IPS-20b (cell line): ENCODE results near the gene PNRC1.

Experiments
- H3K27ac ChIP-seq: one replicate; pipeline ENCODE4 v1.5.1; 2013; ENCODE audit warnings: low read length
- H3K27me3 ChIP-seq: 2 replicates; pipeline ENCODE4 v1.6.1; 2013; ENCODE audit warnings: mild to moderate bottlenecking, low read length, inconsistent platforms; ENCODE audit not compliant: insufficient read depth
- H3K36me3 ChIP-seq: 2 replicates; pipeline ENCODE4 v1.6.1; 2013; ENCODE audit warnings: low read depth, mild to moderate bottlenecking, inconsistent platforms, low read length, moderate library complexity; ENCODE audit not compliant: insufficient read depth
- H3K4me1 ChIP-seq: 2 replicates; pipeline ENCODE4 v1.6.1; 2013; ENCODE audit warnings: mild to moderate bottlenecking, control low read depth, inconsistent platforms, low read length, moderate library complexity; ENCODE audit not compliant: insufficient read depth
- H3K4me3 ChIP-seq: 2 replicates; pipeline ENCODE4 v1.5.1; 2013; ENCODE audit warnings: mild to moderate bottlenecking, low read length, inconsistent platforms
- H3K9ac ChIP-seq: 2 replicates; pipeline ENCODE4 v1.6.1; 2013; ENCODE audit warnings: low read depth, mild to moderate bottlenecking, inconsistent platforms, low read length, moderate library complexity
- H3K9me3 ChIP-seq: 2 replicates; pipeline ENCODE4 v1.6.1; 2013; ENCODE audit warnings: mild to moderate bottlenecking, low read depth, low read length, inconsistent platforms; ENCODE audit not compliant: insufficient read depth

The PNRC1 gene

GRCh38 chr6:89081129-89081422, 525 bp downstream of the PNRC1 start:
- peak overlapping the region; percentile 95 for H3K9ac ChIP-seq
- H3K4me1 ChIP-seq = peaks cover 30% of the 10 kb centered on the region
- peaks cover 21% of the 10 kb centered on the region; the same call in 1 of the 2 replicates for H3K27me3 ChIP-seq
- no peaks in the 10 kb centered on the region for H3K9me3 ChIP-seq
- H3K36me3 ChIP-seq = peaks cover 25% of the 10 kb centered on the region
- H3K27ac ChIP-seq = peak overlapping the region; percentile 60
- H3K4me3 ChIP-seq = peak overlapping the region; percentile 70

- Histone ChIP-seq H3K27ac (peak overlapping the region; percentile 60), H3K4me3 (peak overlapping the region; percentile 92), H3K9ac (peak overlapping the region; percentile 95), H3K4me1 (peaks cover 30% of the 10 kb centered on the region), H3K36me3 (peaks cover 25% of the 10 kb centered on the region), H3K9me3 (no peaks in the 10 kb centered on the region), H3K27me3 (peaks cover 21% of the 10 kb centered on the region; the same call in 1 of the 2 replicates)
These were observed 1.1 kb downstream of the PNRC1 start for GRCh38 chr6:89081423-89082322.

DNA sequence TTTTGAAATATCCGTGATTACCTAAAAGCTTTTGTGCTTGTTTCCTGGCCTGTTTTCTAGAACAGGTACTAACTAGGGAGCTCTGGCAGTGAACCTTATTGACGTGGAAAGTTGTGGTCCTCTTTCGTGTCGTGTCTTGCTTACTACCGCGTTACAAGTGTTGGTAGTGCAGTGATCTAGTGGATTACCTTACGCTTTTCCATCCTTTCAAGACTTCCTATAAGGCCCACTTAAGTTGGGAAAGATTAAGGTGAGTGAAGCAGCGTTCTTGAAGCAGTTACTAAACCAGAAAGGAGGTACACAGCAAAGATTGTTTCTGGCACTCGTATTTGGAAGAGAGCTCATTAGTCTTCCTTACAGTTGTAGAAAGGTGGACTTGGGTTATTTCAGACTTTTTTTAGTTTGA, 1.9 kb downstream of the PNRC1 start:
- H3K36me3 ChIP-seq = peaks cover 25% of the 10 kb centered on the region
- peak overlapping the region; percentile 22 for H3K27ac ChIP-seq
- peak overlapping the region; percentile 94 for H3K9ac ChIP-seq
- no peaks in the 10 kb centered on the region for H3K9me3 ChIP-seq
- peaks cover 30% of the 10 kb centered on the region for H3K4me1 ChIP-seq
- H3K4me3 ChIP-seq = peak overlapping the region; percentile 92
- H3K27me3 ChIP-seq = peaks cover 21% of the 10 kb centered on the region; the same call in 1 of the 2 replicates

GRCh38 chr6:89084542-89084941, 4.0 kb downstream of the PNRC1 start:
- Histone ChIP-seq H3K27ac (no peak overlapping the region), H3K4me3 (peak overlapping the region; percentile 35; the same call in 1 of the 2 replicates), H3K9me3 (no peaks in the 10 kb centered on the region), H3K9ac (no peak overlapping the region), H3K4me1 (peaks cover 25% of the 10 kb centered on the region), H3K36me3 (peaks cover 25% of the 10 kb centered on the region), H3K27me3 (peaks cover 15% of the 10 kb centered on the region; the same call in 1 of the 2 replicates)

DNA sequence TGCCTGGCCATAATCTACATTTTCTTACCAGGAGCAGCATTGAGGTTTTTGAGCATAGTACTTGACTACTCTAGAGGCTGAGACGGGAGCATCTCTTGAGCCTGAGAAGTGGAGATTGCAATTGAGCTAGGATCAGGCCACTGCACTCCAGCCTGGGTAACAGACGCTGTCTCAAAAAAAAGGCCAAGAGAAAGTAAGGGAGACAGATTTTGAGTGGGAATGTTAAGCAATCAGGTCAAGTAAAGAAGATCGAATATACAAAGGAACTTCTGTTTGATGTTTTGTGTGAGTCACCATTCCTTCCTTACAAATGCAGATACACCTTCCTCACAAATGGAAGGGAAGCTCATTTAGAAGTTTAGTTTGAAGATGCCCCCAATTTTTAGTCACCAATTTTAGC, 4.4 kb downstream of the PNRC1 start:
- Histone ChIP-seq H3K4me3 (peak overlapping the region; percentile 35; the same call in 1 of the 2 replicates), H3K27ac (no peak overlapping the region), H3K36me3 (peaks cover 25% of the 10 kb centered on the region), H3K9me3 (no peaks in the 10 kb centered on the region), H3K4me1 (peaks cover 25% of the 10 kb centered on the region), H3K9ac (no peak overlapping the region), H3K27me3 (peaks cover 12% of the 10 kb centered on the region; the same call in 1 of the 2 replicates)

DNA sequence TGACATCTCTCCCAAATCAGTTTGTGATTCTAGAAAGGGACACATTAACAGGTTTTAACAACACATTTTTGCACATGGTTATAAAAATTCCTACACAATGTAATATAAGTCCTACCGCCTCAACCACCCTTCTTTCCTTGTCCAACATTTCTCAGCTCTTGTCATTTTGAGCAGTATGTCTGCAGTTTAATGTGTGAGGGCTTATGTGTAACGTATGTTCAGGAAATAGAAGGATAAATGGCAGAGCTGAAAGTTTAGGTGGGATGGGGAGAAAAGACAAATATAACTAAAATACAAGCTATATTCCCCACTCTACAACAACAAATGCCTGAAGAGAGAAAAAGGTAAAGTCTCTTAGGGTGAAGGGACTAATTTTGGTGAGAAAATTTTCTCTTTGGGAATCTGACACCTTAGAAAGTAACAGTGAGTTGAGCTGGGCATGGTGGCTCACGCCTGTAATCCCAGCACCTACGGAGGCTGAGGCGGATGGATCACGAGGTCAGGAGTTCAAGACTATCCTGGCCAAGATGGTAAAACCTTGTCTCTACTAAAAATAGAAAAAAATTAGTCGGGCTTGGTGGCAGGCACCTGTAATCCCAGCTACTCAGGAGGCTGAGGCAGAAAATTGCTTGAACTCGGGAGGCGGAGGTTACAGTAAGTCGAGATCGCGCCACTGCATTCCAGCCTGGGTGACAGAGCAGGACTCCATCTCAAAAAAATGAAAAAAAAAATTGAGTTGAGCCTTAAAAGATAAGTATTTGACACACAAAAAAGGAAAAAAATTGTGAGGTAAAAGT, 5.1 kb downstream of the PNRC1 start:
- H3K9ac ChIP-seq = no peak overlapping the region
- peaks cover 25% of the 10 kb centered on the region for H3K36me3 ChIP-seq
- H3K9me3 ChIP-seq = no peaks in the 10 kb centered on the region
- H3K4me3 ChIP-seq = no peak overlapping the region; the same call in 1 of the 2 replicates
- H3K27ac ChIP-seq = no peak overlapping the region
- peaks cover 12% of the 10 kb centered on the region; the same call in 1 of the 2 replicates for H3K27me3 ChIP-seq
- H3K4me1 ChIP-seq = peaks cover 25% of the 10 kb centered on the region

GRCh38 chr6:89087881-89088280, 7.3 kb downstream of the PNRC1 start:
- H3K4me1 ChIP-seq = peaks cover 24% of the 10 kb centered on the region
- H3K27ac ChIP-seq = no peak overlapping the region
- H3K9ac ChIP-seq = no peak overlapping the region
- H3K4me3 ChIP-seq = no peak overlapping the region
- peaks cover 25% of the 10 kb centered on the region for H3K36me3 ChIP-seq
- H3K9me3 ChIP-seq = no peaks in the 10 kb centered on the region
- H3K27me3 ChIP-seq = peaks cover 2% of the 10 kb centered on the region; the same call in 1 of the 2 replicates

GRCh38 chr6:89098461-89098860, 17.9 kb downstream of the PNRC1 start:
- no peaks in the 10 kb centered on the region for H3K27me3 ChIP-seq
- H3K4me1 ChIP-seq = no peaks in the 10 kb centered on the region
- H3K27ac ChIP-seq = no peak overlapping the region
- H3K9me3 ChIP-seq = no peaks in the 10 kb centered on the region
- no peak overlapping the region for H3K4me3 ChIP-seq
- H3K36me3 ChIP-seq = peaks cover 12% of the 10 kb centered on the region
- no peak overlapping the region for H3K9ac ChIP-seq

DNA sequence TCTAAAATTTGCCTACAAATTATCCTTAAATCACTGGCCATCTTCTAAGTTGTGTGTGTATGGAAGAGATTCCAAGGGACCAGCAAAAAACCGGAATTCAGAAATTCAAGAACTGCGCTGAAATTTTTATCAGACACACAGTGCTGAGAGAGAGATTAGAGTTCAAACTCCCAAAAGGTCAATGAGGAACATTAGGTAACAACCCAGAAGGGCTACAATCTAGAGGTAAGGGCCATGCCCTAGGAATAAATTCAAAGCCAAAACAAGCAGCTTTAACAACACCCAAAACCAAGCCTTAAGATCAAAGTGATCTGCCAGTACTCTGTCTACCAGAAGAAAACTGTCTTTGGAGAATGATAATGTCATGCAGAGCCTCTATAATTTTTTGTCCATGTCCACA, 19.6 kb downstream of the PNRC1 start:
- Histone ChIP-seq H3K27ac (no peak overlapping the region), H3K4me3 (no peak overlapping the region), H3K9ac (no peak overlapping the region), H3K4me1 (no peaks in the 10 kb centered on the region), H3K36me3 (peaks cover 22% of the 10 kb centered on the region), H3K9me3 (no peaks in the 10 kb centered on the region), H3K27me3 (no peaks in the 10 kb centered on the region)

GRCh38 chr6:89110284-89110683, 29.7 kb downstream of the PNRC1 start:
- Histone ChIP-seq H3K36me3 (peaks cover 8% of the 10 kb centered on the region; the same call in 1 of the 2 replicates), H3K9ac (no peak overlapping the region), H3K27ac (no peak overlapping the region), H3K9me3 (no peaks in the 10 kb centered on the region), H3K27me3 (no peaks in the 10 kb centered on the region), H3K4me1 (no peaks in the 10 kb centered on the region), H3K4me3 (no peak overlapping the region)

- peaks cover 3% of the 10 kb centered on the region; the same call in 1 of the 2 replicates for H3K4me1 ChIP-seq
- no peak overlapping the region for H3K9ac ChIP-seq
- no peaks in the 10 kb centered on the region for H3K36me3 ChIP-seq
- H3K27ac ChIP-seq = no peak overlapping the region
- H3K9me3 ChIP-seq = no peaks in the 10 kb centered on the region
- H3K27me3 ChIP-seq = peaks cover 12% of the 10 kb centered on the region
- H3K4me3 ChIP-seq = no peak overlapping the region
These were observed 31.4 kb downstream of the PNRC1 start for GRCh38 chr6:89111933-89112332.
